HCT116 (cell line): ENCODE measurements around the gene RBM39. TPM values are rescaled to one million over a fixed set of nuclear protein-coding genes. Genes with fewer than 3 reads are reported as not detected.

ENCODE experiments used
- ATAC-seq: fragments of 200-7000 bp; cut with Tn5 transposase; 2 replicates; pipeline ENCODE4 v1.9.1; 2020; ENCODE audit warnings: mild to moderate bottlenecking, moderate library complexity
- BruUV-seq: library from RNA; stranded (reverse); fragments of 400-500 nt; replicated peaks from 2 replicates; lab custom pipeline; 2021; lab: Mats Ljungman, UMichigan
- CTCF ChIA-PET: fragments of 300-600 bp; sonication (Branson Sonifier 250); formaldehyde crosslinking; loops from one replicate; lab custom pipeline; 2021; ENCODE audit warnings: antibody characterized with exemption; lab: Charles Lee
- POLR2A ChIA-PET: fragments of 300-600, 350-600 bp; sonication (Branson Sonifier 250); formaldehyde crosslinking; loops from one replicate; lab custom pipeline; 2021; ENCODE audit warnings: antibody characterized with exemption; lab: Charles Lee
- RAD21 ChIA-PET, 2 experiments: fragments of 300-600 bp; sonication (Branson Sonifier 250); formaldehyde crosslinking; loops; one replicate each; lab custom pipeline; 2023; ENCODE audit warnings: low total read pairs in 2 of 2; ENCODE audit not compliant: uncharacterized antibody in 2 of 2, unreplicated experiment in 2 of 2, low non-redundant PET in 1 of 2; lab: Charles Lee
- DNase-seq: peaks from one replicate; pipeline ENCODE4 v3.0.0-alpha.2; 2010; ENCODE audit warnings: low read depth, low spot score
- H2AFZ ChIP-seq: fragments of 200-600 bp; shearing (Covaris generic), sonication (generic); 2 replicates; pipeline ENCODE4 v1.6.1; 2017; ENCODE audit warnings: low read depth, mixed run types, mixed read lengths, antibody characterized with exemption, low read length; ENCODE audit not compliant: poor library complexity, severe bottlenecking
- H3K27ac ChIP-seq: 2 replicates; pipeline ENCODE4 v1.5.1; 2012; ENCODE audit warnings: low read depth, low read length
- H3K27me3 ChIP-seq: fragments of 200-600 bp; sonication (generic); 2 replicates; pipeline ENCODE4 v1.6.1; 2016; ENCODE audit warnings: mixed run types, low read length, mixed read lengths; ENCODE audit not compliant: insufficient read depth
- H3K36me3 ChIP-seq, 2 experiments: fragments of 200-500 bp in 1 of 2; fragments of 200-600 bp in 1 of 2; sonication (Bioruptor generic) in 1 of 2; sonication (generic) in 1 of 2; 2 replicates each; pipeline versions ENCODE4 v1.5.1 to v1.6.1; 2014 to 2016; ENCODE audit warnings: low read length in 2 of 2, inconsistent platforms in 1 of 2, mixed read lengths in 1 of 2, mixed run types in 1 of 2; ENCODE audit not compliant: insufficient read depth in 2 of 2, control insufficient read depth in 1 of 2
- H3K4me1 ChIP-seq, 2 experiments: fragments of 200-600 bp in 1 of 2; sonication (generic) in 1 of 2; 2 replicates each; pipeline versions ENCODE4 v1.5.1 to v1.6.1; 2012 to 2017; ENCODE audit warnings: low read length in 2 of 2, inconsistent platforms in 1 of 2, mild to moderate bottlenecking in 1 of 2, mixed read lengths in 1 of 2, mixed run types in 1 of 2, moderate library complexity in 1 of 2; ENCODE audit not compliant: insufficient read depth in 2 of 2, control insufficient read depth in 1 of 2
- H3K4me2 ChIP-seq: fragments of 200-600 bp; sonication (generic); 2 replicates; pipeline ENCODE4 v1.6.1; 2017; ENCODE audit warnings: mixed run types, low read length, mixed read lengths
- H3K4me3 ChIP-seq, 2 experiments: fragments of 200-600 bp in 1 of 2; sonication (generic) in 1 of 2; replicated peaks in 1 of 2; 2 replicates each; pipeline ENCODE4 v1.5.1; 2011 to 2016; ENCODE audit warnings: low read length in 2 of 2, control low read depth in 1 of 2, low read depth in 1 of 2, mild to moderate bottlenecking in 1 of 2, mixed read lengths in 1 of 2, mixed run types in 1 of 2
- H3K79me2 ChIP-seq: fragments of 200-600 bp; sonication (generic); 2 replicates; pipeline ENCODE4 v1.6.1; 2017; ENCODE audit warnings: mild to moderate bottlenecking, mixed run types, low read length, moderate library complexity, mixed read lengths; ENCODE audit not compliant: insufficient read depth
- H3K9ac ChIP-seq: fragments of 200-600 bp; sonication (generic); 2 replicates; pipeline ENCODE4 v1.6.1; 2016; ENCODE audit warnings: low read length, mixed read lengths
- H3K9me2 ChIP-seq: fragments of 200-600 bp; sonication (generic), shearing (Covaris generic); 2 replicates; pipeline ENCODE4 v1.6.1; 2017; ENCODE audit warnings: mixed run types, mild to moderate bottlenecking, moderate library complexity; ENCODE audit not compliant: insufficient read depth
- H3K9me3 ChIP-seq, 2 experiments: fragments of 200-500 bp in 1 of 2; fragments of 200-600 bp in 1 of 2; sonication (Bioruptor generic) in 1 of 2; sonication (generic) in 1 of 2; 2 replicates each; pipeline ENCODE4 v1.6.1; 2014 to 2017; ENCODE audit warnings: low read length in 2 of 2, mixed read lengths in 2 of 2, inconsistent platforms in 1 of 2, low read depth in 1 of 2, mild to moderate bottlenecking in 1 of 2, mixed run types in 1 of 2, moderate library complexity in 1 of 2; ENCODE audit not compliant: control insufficient read depth in 1 of 2, insufficient read depth in 1 of 2
- H4K20me1 ChIP-seq: fragments of 200-600 bp; sonication (generic), shearing (Covaris generic); 2 replicates; pipeline ENCODE4 v1.6.1; 2017; ENCODE audit warnings: mixed run types, mild to moderate bottlenecking, moderate library complexity; ENCODE audit not compliant: insufficient read depth
- ATF3 ChIP-seq: IDR thresholded peaks from 2 replicates; pipeline ENCODE4 v1.6.1; 2012
- CBX3 ChIP-seq: IDR thresholded peaks from 2 replicates; pipeline ENCODE4 v1.6.1; 2012; ENCODE audit warnings: low read depth
- CTCF ChIP-seq, 3 experiments: fragments of 200-600 bp in 1 of 3; sonication (generic) in 1 of 3; IDR thresholded peaks in 2 of 3; conservative IDR thresholded peaks in 1 of 3; 2 replicates each; pipeline ENCODE4 v1.5.1; 2012 to 2017; ENCODE audit warnings: low read depth in 2 of 3, low read length in 2 of 3, antibody characterized with exemption in 1 of 3, borderline replicate concordance in 1 of 3, control low read depth in 1 of 3, mild to moderate bottlenecking in 1 of 3, mixed read lengths in 1 of 3, mixed run types in 1 of 3, moderate library complexity in 1 of 3; ENCODE audit not compliant: insufficient read depth in 1 of 3
- EZH2 ChIP-seq: fragments of 200-600 bp; sonication (generic); IDR thresholded peaks from 2 replicates; pipeline ENCODE4 v1.6.1; 2017; ENCODE audit warnings: antibody characterized with exemption, mixed run types
- EZH2phosphoT487 ChIP-seq: fragments of 200-600 bp; IDR thresholded peaks from 2 replicates; pipeline ENCODE4 v1.6.1; 2018; ENCODE audit warnings: antibody characterized with exemption, borderline replicate concordance
- FOSL1 ChIP-seq: IDR thresholded peaks from 2 replicates; pipeline ENCODE4 v1.6.1; 2012; ENCODE audit warnings: low read depth
- POLR2A ChIP-seq: IDR thresholded peaks from 2 replicates; pipeline ENCODE4 v1.7.0; 2011; ENCODE audit warnings: borderline replicate concordance; ENCODE audit not compliant: insufficient read depth, insufficient read length; ENCODE audit errors: extremely low read depth
- POLR2AphosphoS5 ChIP-seq: IDR thresholded peaks from 2 replicates; pipeline ENCODE4 v1.6.1; 2011; ENCODE audit warnings: mild to moderate bottlenecking, low read depth, low read length, moderate library complexity
- SRF ChIP-seq: IDR thresholded peaks from 2 replicates; pipeline ENCODE4 v1.6.1; 2012; ENCODE audit warnings: low read depth
- ZFX ChIP-seq: fragments of 450-650 bp; IDR thresholded peaks from 2 replicates; pipeline ENCODE4 v1.6.1; 2017
- intact Hi-C: fragments of 100-400 bp; cut with micrococcal nuclease; formaldehyde crosslinking; loops from 2 replicates; pipeline ENCODE4 v1.10.0; 2022
- total RNA-seq: library from RNA; stranded (reverse); gene quantifications from one replicate; pipeline ENCODE4 v1.2.1, GENCODE V29; 2021; ENCODE audit not compliant: unreplicated experiment

RBM39 gene
- total RNA-seq, 1 experiment from 2014 or later: 234 TPM

GRCh38 chr20:35742741-35743523 lies 872 bp upstream of the RBM39 start:
- Histone ChIP-seq H3K4me3 (peak overlapping the region; percentile 68 to 90), H3K27me3 (no peaks in the 10 kb centered on the region), H2AFZ (no peak overlapping the region), H3K79me2 (peaks cover 50% of the 10 kb centered on the region), H4K20me1 (peaks cover 25% of the 10 kb centered on the region; the same call in 1 of the 2 replicates), H3K36me3 (peaks cover 20 to 27% of the 10 kb centered on the region in 2 experiments), H3K9ac (peak overlapping the region; percentile 80), H3K4me1 (peaks cover 10 to 28% of the 10 kb centered on the region in 2 experiments), H3K9me3 (no peaks in the 10 kb centered on the region), H3K9me2 (no peaks in the 10 kb centered on the region), H3K4me2 (peak overlapping the region; percentile 90), H3K27ac (peak overlapping the region; percentile 71)
- DNase-seq (no peak), ATAC-seq (no peak)
- POLR2A ChIA-PET: interaction anchor here (0.7 to 5.2 kb wide), 40 partner anchors 8 to 384 kb away, joined by 3 to 58 read pairs (median 5); partner anchors contain the start of genes CPNE1, ERGIC3, NFS1 and PHF20
- TF ChIP-seq SRF (no peak), ATF3 (no peak), POLR2AphosphoS5 (no peak), ZFX (no peak), CTCF (IDR thresholded peaks at IDR 0.05 in 2 of 3, conservative IDR thresholded peaks at IDR 0.05 in 1 of 3; ENCODE audit: borderline replicate concordance in 1 of 3, insufficient read depth in 1 of 3, low read depth in 2 of 3, low read length in 2 of 3) (no peak), POLR2A (no peak), CBX3 (no peak), EZH2 (no peak), EZH2phosphoT487 (no peak), FOSL1 (no peak; the same call in 1 of the 2 replicates)
- intact Hi-C loops: loop anchor here (2.0 to 10.0 kb wide), 2 partner anchors 142 to 212 kb away; partner anchors contain the start of gene SCAND1
- CTCF ChIA-PET: interaction anchor here (1.0 to 1.8 kb wide), 5 partner anchors 28 to 250 kb away, joined by 4 to 10 read pairs (median 5); partner anchors contain the start of gene SCAND1
- RAD21 ChIA-PET: interaction anchor here in 1 of 2 experiments (0.7 kb wide), 2 partner anchors 29 to 150 kb away, joined by 3 read pairs; partner anchors contain the start of gene PHF20
- TSS peak; percentile 97 for BruUV-seq
